Measurements from ENCODE around the gene TP63. TPM values are rescaled to one million over a fixed set of nuclear protein-coding genes. Genes with fewer than 3 reads are reported as not detected.

The TP63 gene
- total RNA-seq = 0.16 and 0.91 TPM in 2 replicates

GRCh38 chr3:189631373-189631408 is at the start of gene TP63:
TSS of gene TP63 (plus strand) at chr3:189631389. CDS start at chr3:189631516, 127 bp downstream.

